22Rv1 (cell line): Measurements from ENCODE around the gene RASSF4.

Experiments used
- CTCF ChIP-seq: fragments of 450-650 bp; IDR thresholded peaks from 2 replicates; pipeline ENCODE4 v1.5.1; 2017; ENCODE audit warnings: mild to moderate bottlenecking
- ZFX ChIP-seq: fragments of 450-650 bp; IDR thresholded peaks from 2 replicates; pipeline ENCODE4 v1.6.1; 2017; ENCODE audit warnings: antibody characterized with exemption, borderline replicate concordance

- TF ChIP-seq CTCF: no peak
- TF ChIP-seq ZFX: no peak
Measured at GRCh38 chr10:44979281-44980191, 19.9 kb downstream of the RASSF4 start.
